Type B pancreatic cell (in vitro differentiated cells): ENCODE measurements around the gene LAPTM5. TPM values are rescaled to one million over a fixed set of nuclear protein-coding genes. Genes with fewer than 3 reads are reported as not detected.
A peak's percentile ranks its signal among the peaks of the same experiment; 100 is the strongest.

Source experiments
- DNase-seq: peaks from one replicate; pipeline ENCODE4 v3.0.0; 2021; ENCODE audit warnings: mixed read lengths; ENCODE audit not compliant: unreplicated experiment; ENCODE audit errors: extremely low spot score
- H3K27ac Mint-ChIP-seq: 2 replicates; pipeline ENCODE4 v1.8.0; 2021; ENCODE audit warnings: mild to moderate bottlenecking, mixed read lengths
- H3K27me3 Mint-ChIP-seq: 2 replicates; pipeline ENCODE4 v1.8.0; 2021; ENCODE audit warnings: mixed read lengths
- H3K36me3 Mint-ChIP-seq: 2 replicates; pipeline ENCODE4 v1.8.0; 2021; ENCODE audit warnings: mixed read lengths
- H3K4me1 Mint-ChIP-seq: one replicate; pipeline ENCODE4 v1.8.0; 2021; ENCODE audit warnings: mixed read lengths; ENCODE audit not compliant: unreplicated experiment
- H3K4me3 Mint-ChIP-seq: 2 replicates; pipeline ENCODE4 v1.8.0; 2021; ENCODE audit warnings: mild to moderate bottlenecking, mixed read lengths
- H3K9me3 Mint-ChIP-seq: 2 replicates; pipeline ENCODE4 v1.8.0; 2021; ENCODE audit warnings: mixed read lengths
- CTCF ChIP-seq: fragments of 200-600 bp; sonication (generic); conservative IDR thresholded peaks from 2 replicates; pipeline ENCODE4 v1.5.0; 2021; ENCODE audit warnings: antibody characterized with exemption, mild to moderate bottlenecking
- total RNA-seq: library from RNA; stranded (reverse); gene quantifications from 2 replicates; pipeline ENCODE4 v1.2.1, GENCODE V29; 2021; ENCODE audit warnings: low replicate concordance

LAPTM5 gene
- total RNA-seq, 1 donor from 2014 or later = 0.24 TPM

- Mint-ChIP-seq H3K27ac (no peak overlapping the region), H3K4me1 (no peaks in the 10 kb centered on the region), H3K9me3 (no peaks in the 10 kb centered on the region), H3K4me3 (no peak overlapping the region), H3K27me3 (peaks cover 5% of the 10 kb centered on the region), H3K36me3 (no peaks in the 10 kb centered on the region)
- no peak for TF ChIP-seq CTCF
- no peak for DNase-seq
Measured at GRCh38 chr1:30699762-30700161, 57.8 kb downstream of the LAPTM5 start.

GRCh38 chr1:30698401-30698981 lies 59.1 kb downstream of the LAPTM5 start:
- TF ChIP-seq CTCF = no peak
- Mint-ChIP-seq H3K27me3 (peaks cover 5% of the 10 kb centered on the region), H3K9me3 (no peaks in the 10 kb centered on the region), H3K4me3 (no peak overlapping the region), H3K36me3 (no peaks in the 10 kb centered on the region), H3K27ac (no peak overlapping the region), H3K4me1 (no peaks in the 10 kb centered on the region)
- no peak for DNase-seq

- Mint-ChIP-seq H3K9me3 (no peaks in the 10 kb centered on the region), H3K4me3 (peak overlapping the region; percentile 47), H3K4me1 (no peaks in the 10 kb centered on the region), H3K27ac (no peak overlapping the region), H3K36me3 (no peaks in the 10 kb centered on the region), H3K27me3 (peaks cover 8% of the 10 kb centered on the region)
- DNase-seq = no peak
- no peak for TF ChIP-seq CTCF
Measured at GRCh38 chr1:30697571-30698376, 59.8 kb downstream of the LAPTM5 start.

- Mint-ChIP-seq H3K36me3 (no peaks in the 10 kb centered on the region), H3K27me3 (peaks cover 10% of the 10 kb centered on the region), H3K4me1 (peaks cover 2% of the 10 kb centered on the region), H3K9me3 (no peaks in the 10 kb centered on the region), H3K27ac (no peak overlapping the region), H3K4me3 (no peak overlapping the region)
- no peak for TF ChIP-seq CTCF
- no peak for DNase-seq
Measured at GRCh38 chr1:30696831-30697230, 60.7 kb downstream of the LAPTM5 start.

- Mint-ChIP-seq H3K4me1 (peaks cover 12% of the 10 kb centered on the region), H3K27me3 (peaks cover 14% of the 10 kb centered on the region), H3K4me3 (no peak overlapping the region), H3K36me3 (no peaks in the 10 kb centered on the region), H3K9me3 (no peaks in the 10 kb centered on the region), H3K27ac (no peak overlapping the region)
- TF ChIP-seq CTCF = no peak
- no peak for DNase-seq
Measured at GRCh38 chr1:30695439-30695841, 62.1 kb downstream of the LAPTM5 start.
